HepG2 (cell line): ENCODE data around the gene ADRM1. TPM values are rescaled to one million over a fixed set of nuclear protein-coding genes. Genes with fewer than 3 reads are reported as not detected.

Experiments
- FOXA1 ChIP-seq, 2 experiments: fragments of 450-650 bp in 1 of 2; sonication (generic) in 1 of 2; formaldehyde crosslinking in 1 of 2; IDR thresholded peaks; 2 replicates each; pipeline versions ENCODE4 v1.4.0 to v1.6.1; 2016 to 2020; ENCODE audit warnings: missing genetic modification reagents in 1 of 2
- GFI1 ChIP-seq: sonication (generic); formaldehyde crosslinking; IDR thresholded peaks from 2 replicates; pipeline ENCODE4 v1.5.0; 2020; ENCODE audit warnings: missing genetic modification reagents, mild to moderate bottlenecking, borderline replicate concordance
- HNRNPLL ChIP-seq: fragments of 200-400 bp; formaldehyde crosslinking; IDR thresholded peaks from 2 replicates; pipeline ENCODE4 v1.6.1; 2017; ENCODE audit warnings: mild to moderate bottlenecking, low read depth, low read length; ENCODE audit not compliant: poor library complexity, severe bottlenecking
- MAFG ChIP-seq: sonication (generic); formaldehyde crosslinking; IDR thresholded peaks from 2 replicates; pipeline ENCODE4 v1.5.1; 2020; ENCODE audit warnings: mild to moderate bottlenecking, missing genetic modification reagents
- PAWR ChIP-seq: sonication (generic); formaldehyde crosslinking; IDR thresholded peaks from 2 replicates; pipeline ENCODE4 v1.4.0; 2020; ENCODE audit warnings: missing genetic modification reagents, mild to moderate bottlenecking, borderline replicate concordance
- PBX2 ChIP-seq: IDR thresholded peaks from 2 replicates; pipeline ENCODE4 v1.6.1; 2016; ENCODE audit warnings: control low read depth
- PHF5A ChIP-seq: IDR thresholded peaks from one replicate; pipeline ENCODE4 v1.6.1; 2018; ENCODE audit warnings: low read depth, missing genetic modification reagents; ENCODE audit not compliant: unreplicated experiment
- SATB2 ChIP-seq: sonication (generic); formaldehyde crosslinking; IDR thresholded peaks from 2 replicates; pipeline ENCODE4 v1.5.0; 2020; ENCODE audit warnings: missing genetic modification reagents
- SUZ12 ChIP-seq: fragments of 150-350 bp; IDR thresholded peaks from 2 replicates; pipeline ENCODE4 v1.6.1; 2014; ENCODE audit warnings: low read depth, low read length
- YEATS2 ChIP-seq: sonication (generic); formaldehyde crosslinking; IDR thresholded peaks from 2 replicates; pipeline ENCODE4 v1.4.0; 2020; ENCODE audit warnings: missing genetic modification reagents, borderline replicate concordance
- ZBTB26 ChIP-seq: IDR thresholded peaks from 2 replicates; pipeline ENCODE4 v1.6.1; 2016; ENCODE audit warnings: missing compliant biosample characterization, missing genetic modification reagents, borderline replicate concordance
- ZBTB49 ChIP-seq: sonication (generic); formaldehyde crosslinking; IDR thresholded peaks from 2 replicates; pipeline ENCODE4 v1.4.0; 2020; ENCODE audit warnings: missing genetic modification reagents, borderline replicate concordance
- ZHX1 ChIP-seq: sonication (generic); formaldehyde crosslinking; IDR thresholded peaks from 2 replicates; pipeline ENCODE4 v1.8.1; 2022; ENCODE audit warnings: low read depth, mild to moderate bottlenecking, missing genetic modification reagents
- ZNF256 ChIP-seq: sonication (generic); formaldehyde crosslinking; conservative IDR thresholded peaks from 2 replicates; pipeline ENCODE4 v1.4.0; 2020; ENCODE audit warnings: missing genetic modification reagents
- ZNF333 ChIP-seq: sonication (generic); formaldehyde crosslinking; IDR thresholded peaks from 2 replicates; pipeline ENCODE4 v1.4.0; 2020; ENCODE audit warnings: mild to moderate bottlenecking, missing genetic modification reagents, borderline replicate concordance
- ZNF414 ChIP-seq: sonication (generic); formaldehyde crosslinking; IDR thresholded peaks from 2 replicates; pipeline ENCODE4 v1.5.0; 2020; ENCODE audit warnings: missing genetic modification reagents
- ZNF704 ChIP-seq: sonication (generic); formaldehyde crosslinking; IDR thresholded peaks from 2 replicates; pipeline ENCODE4 v1.8.1; 2023; ENCODE audit warnings: mild to moderate bottlenecking, inconsistent platforms, moderate library complexity, missing genetic modification reagents, borderline replicate concordance
- ZNF761 ChIP-seq: sonication (generic); formaldehyde crosslinking; conservative IDR thresholded peaks from 2 replicates; pipeline ENCODE4 v1.4.0; 2020; ENCODE audit warnings: mild to moderate bottlenecking, missing genetic modification reagents
- ZNF777 ChIP-seq: sonication (generic); formaldehyde crosslinking; IDR thresholded peaks from 2 replicates; pipeline ENCODE4 v1.4.0; 2020; ENCODE audit warnings: missing genetic modification reagents
- polyA plus RNA-seq, 8 experiments: library from polyadenylated mRNA; depleted of rRNA in 3 of 8; stranded (reverse) in 7 of 8; unstranded in 1 of 8; fragments of >200 nt; fragmentation: Illumina TruSeq in 4 of 8; extraction: Trizol in 4 of 8; gene quantifications; 2 replicates each; pipeline versions ENCODE4 v1.2.1 to v1.2.3, GENCODE V29; 2011 to 2016; ENCODE audit warnings: low read depth in 4 of 8, missing spikeins in 1 of 8, mixed read lengths in 1 of 8; ENCODE audit not compliant: insufficient read depth in 1 of 8
- total RNA-seq, 5 experiments: library from RNA; depleted of rRNA; stranded (reverse); fragments of >200 nt; fragmentation: Illumina TruSeq; extraction: Trizol; gene quantifications; 2 replicates each; pipeline ENCODE4 v1.2.3, GENCODE V29; 2016; ENCODE audit warnings: low read depth in 1 of 5

ADRM1 gene
- total and polyA plus RNA-seq, 2 of the 13 experiments (the other 11 are each of a cell fraction or from before 2014, with no cell fraction given): 92.9 to 154 TPM

- TF ChIP-seq GFI1 (CRISPR knock-in tag) (no peak), FOXA1 (IDR thresholded peaks at IDR 0.05) (no peak), FOXA1 (CRISPR knock-in tag; IDR thresholded peaks at IDR 0.05) (no peak), ZNF777 (CRISPR knock-in tag) (no peak), YEATS2 (CRISPR knock-in tag) (0 out of 2 replicates have a peak, but pooled peaks have one; percentile 14), MAFG (CRISPR knock-in tag) (no peak), ZNF761 (CRISPR knock-in tag) (no peak), ZNF256 (CRISPR knock-in tag) (peak; percentile 35; the same call in 1 of the 2 replicates), PAWR (CRISPR knock-in tag) (no peak), SATB2 (CRISPR knock-in tag) (no peak), SUZ12 (no peak), ZNF704 (CRISPR knock-in tag) (no peak), ZHX1 (CRISPR knock-in tag) (0 out of 2 replicates have a peak, but pooled peaks have one; percentile 25), ZBTB49 (CRISPR knock-in tag) (no peak), ZNF333 (CRISPR knock-in tag) (no peak), PBX2 (CRISPR knock-in tag) (no peak), ZBTB26 (no peak), ZNF414 (peak; percentile 20; the same call in 1 of the 2 replicates), HNRNPLL (peak; percentile 11), PHF5A (no peak)
These were observed 1.7 kb downstream of the ADRM1 start (continued) for GRCh38 chr20:62304331-62305148.
